ENCODE data around the gene P2RY12. TPM values are rescaled to one million over a fixed set of nuclear protein-coding genes. Genes with fewer than 3 reads are reported as not detected.

Gene P2RY12
- total RNA-seq, 3 donors from 2014 or later, result 0.32 to 3.4 (median 1.0) TPM

DNA sequence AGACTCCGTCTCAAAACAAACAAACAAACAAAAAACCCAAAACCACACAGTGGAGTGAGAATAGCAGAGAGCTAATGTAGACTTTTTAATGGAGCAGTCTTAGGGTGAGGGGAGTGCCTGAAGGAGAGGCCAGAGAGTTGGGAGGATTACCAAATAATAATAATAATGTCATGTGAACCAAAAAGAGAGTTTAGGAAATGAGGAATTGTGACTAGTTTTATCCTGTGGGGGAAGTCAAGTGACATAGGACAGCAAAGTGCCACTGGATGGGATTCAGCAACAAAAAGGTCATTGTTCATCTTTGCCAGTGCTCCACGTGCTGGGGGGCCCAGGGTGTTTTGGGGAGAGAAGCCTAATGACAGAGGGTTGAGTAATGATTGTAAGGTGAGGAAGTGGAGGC is 80.8 kb downstream of the P2RY12 start:
- Histone ChIP-seq H3K4me3 (no peak overlapping the region), H3K4me1 (ENCODE audit: low read depth) (no peaks in the 10 kb centered on the region), H3K9me3 (no peaks in the 10 kb centered on the region), H3K36me3 (ENCODE audit: low read depth) (no peaks in the 10 kb centered on the region)
- TF ChIP-seq, protein P1, sequence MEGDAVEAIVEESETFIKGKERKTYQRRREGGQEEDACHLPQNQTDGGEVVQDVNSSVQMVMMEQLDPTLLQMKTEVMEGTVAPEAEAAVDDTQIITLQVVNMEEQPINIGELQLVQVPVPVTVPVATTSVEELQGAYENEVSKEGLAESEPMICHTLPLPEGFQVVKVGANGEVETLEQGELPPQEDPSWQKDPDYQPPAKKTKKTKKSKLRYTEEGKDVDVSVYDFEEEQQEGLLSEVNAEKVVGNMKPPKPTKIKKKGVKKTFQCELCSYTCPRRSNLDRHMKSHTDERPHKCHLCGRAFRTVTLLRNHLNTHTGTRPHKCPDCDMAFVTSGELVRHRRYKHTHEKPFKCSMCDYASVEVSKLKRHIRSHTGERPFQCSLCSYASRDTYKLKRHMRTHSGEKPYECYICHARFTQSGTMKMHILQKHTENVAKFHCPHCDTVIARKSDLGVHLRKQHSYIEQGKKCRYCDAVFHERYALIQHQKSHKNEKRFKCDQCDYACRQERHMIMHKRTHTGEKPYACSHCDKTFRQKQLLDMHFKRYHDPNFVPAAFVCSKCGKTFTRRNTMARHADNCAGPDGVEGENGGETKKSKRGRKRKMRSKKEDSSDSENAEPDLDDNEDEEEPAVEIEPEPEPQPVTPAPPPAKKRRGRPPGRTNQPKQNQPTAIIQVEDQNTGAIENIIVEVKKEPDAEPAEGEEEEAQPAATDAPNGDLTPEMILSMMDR (IDR thresholded peaks at IDR 0.05), result no peak
- no peak for DNase-seq
- intact Hi-C loops (cut with DNase I, micrococcal nuclease), result no loop called here
- no peak for ATAC-seq

DNA sequence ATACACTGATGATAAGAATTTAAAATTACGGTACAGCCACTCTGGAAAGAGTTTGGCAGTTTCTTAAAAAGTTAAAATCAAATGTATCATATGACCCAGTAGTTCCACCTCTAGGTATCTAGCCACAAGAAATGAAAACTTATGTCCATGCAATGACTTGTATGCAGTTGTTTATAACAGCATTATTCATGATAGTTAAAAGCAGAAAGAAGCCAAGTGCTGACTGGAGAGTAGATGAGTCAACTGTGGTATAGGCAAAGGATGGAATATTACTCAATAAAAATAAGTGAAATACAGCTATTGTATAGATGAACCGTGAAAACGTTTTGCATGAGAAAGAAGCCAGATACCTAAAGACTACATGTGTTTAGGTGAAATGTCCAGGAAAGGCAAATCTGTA is 82.8 kb downstream of the P2RY12 start:
- no peaks in the 10 kb centered on the region for H3K9me3 ChIP-seq
- no peaks in the 10 kb centered on the region for H3K4me1 ChIP-seq (ENCODE audit: low read depth)
- H3K36me3 ChIP-seq (ENCODE audit: low read depth), result no peaks in the 10 kb centered on the region
- TF ChIP-seq, protein P1 (IDR thresholded peaks at IDR 0.05), result no peak
- H3K4me3 ChIP-seq, result no peak overlapping the region
- intact Hi-C loops (cut with DNase I, micrococcal nuclease), result no loop called here
- DNase-seq, result no peak
- ATAC-seq, result no peak

DNA sequence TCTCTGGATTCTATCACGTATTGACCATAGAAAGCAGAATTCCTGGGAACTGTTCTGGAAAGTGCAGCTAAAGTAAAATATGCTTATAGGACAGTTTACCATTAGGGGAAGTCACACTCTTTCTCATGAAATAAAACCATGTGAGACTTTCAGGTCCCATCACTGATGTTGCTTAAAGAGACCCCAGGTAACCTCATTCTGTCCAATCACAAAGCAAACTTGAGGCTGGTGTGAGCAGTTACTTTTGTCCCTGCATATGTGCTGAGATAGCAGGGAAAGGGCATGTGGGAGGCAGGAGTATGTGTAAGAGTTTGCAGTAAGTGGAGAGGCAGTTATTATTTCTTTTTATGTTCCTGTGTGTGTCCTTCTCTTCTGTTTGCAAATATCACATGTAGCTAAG is 84.0 kb downstream of the P2RY12 start:
- intact Hi-C loops (cut with DNase I, micrococcal nuclease), result no loop called here
- H3K36me3 ChIP-seq (ENCODE audit: low read depth), result no peaks in the 10 kb centered on the region
- no peaks in the 10 kb centered on the region for H3K4me1 ChIP-seq (ENCODE audit: low read depth)
- H3K4me3 ChIP-seq, result no peak overlapping the region
- no peaks in the 10 kb centered on the region for H3K9me3 ChIP-seq
- ATAC-seq, result no peak
- TF ChIP-seq, protein P1 (IDR thresholded peaks at IDR 0.05), result no peak
- no peak for DNase-seq

DNA sequence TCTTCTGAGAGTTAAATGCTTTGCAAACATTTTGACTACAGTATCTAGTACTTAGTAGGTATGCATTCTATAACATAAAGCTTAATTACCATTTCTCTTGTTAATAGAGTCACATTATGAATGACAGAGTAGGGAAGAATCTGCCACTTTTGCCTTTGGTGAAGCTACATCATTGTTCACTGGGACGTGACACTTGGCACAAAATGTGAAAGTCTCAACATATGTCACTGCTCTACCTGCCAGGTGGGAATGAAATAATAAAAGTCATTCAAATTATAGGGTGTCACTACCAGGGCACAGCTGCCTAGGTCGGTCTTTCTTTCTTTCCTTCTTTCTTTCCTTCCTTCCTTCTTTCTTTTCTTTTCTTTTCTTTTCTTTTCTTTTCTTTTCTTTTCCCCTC is 85.5 kb downstream of the P2RY12 start:
- ATAC-seq (no peak), DNase-seq (no peak)
- no peaks in the 10 kb centered on the region for H3K9me3 ChIP-seq
- H3K4me1 ChIP-seq (ENCODE audit: low read depth), result no peaks in the 10 kb centered on the region
- TF ChIP-seq, protein P1 (IDR thresholded peaks at IDR 0.05), result no peak
- H3K4me3 ChIP-seq, result no peak overlapping the region
- intact Hi-C loops (cut with DNase I, micrococcal nuclease), result no loop called here
- H3K36me3 ChIP-seq (ENCODE audit: low read depth), result no peaks in the 10 kb centered on the region

DNA sequence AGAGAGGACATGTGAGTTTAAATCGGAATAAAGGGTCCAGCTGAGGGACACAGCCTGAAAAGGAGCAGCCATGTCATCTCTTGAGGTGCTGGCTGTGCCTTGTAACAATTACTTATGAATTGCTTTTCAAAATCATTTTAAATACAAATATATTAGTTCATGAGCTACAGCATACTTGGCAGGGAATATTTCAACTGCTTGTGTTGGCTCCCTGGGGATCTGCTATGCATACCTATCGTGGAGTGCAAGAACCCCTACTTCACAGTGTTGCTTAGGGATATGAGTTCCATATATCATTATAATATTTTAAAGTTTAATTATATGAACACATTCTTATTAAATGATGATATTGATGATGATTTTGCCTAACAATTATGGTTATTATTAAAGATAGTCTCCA is 87.1 kb downstream of the P2RY12 start:
- Histone ChIP-seq H3K4me3 (no peak overlapping the region), H3K9me3 (no peaks in the 10 kb centered on the region), H3K4me1 (ENCODE audit: low read depth) (no peaks in the 10 kb centered on the region), H3K36me3 (ENCODE audit: low read depth) (no peaks in the 10 kb centered on the region)
- intact Hi-C loops (cut with DNase I, micrococcal nuclease), result no loop called here
- ATAC-seq (no peak), DNase-seq (no peak)
- TF ChIP-seq, protein P1 (IDR thresholded peaks at IDR 0.05), result no peak

DNA sequence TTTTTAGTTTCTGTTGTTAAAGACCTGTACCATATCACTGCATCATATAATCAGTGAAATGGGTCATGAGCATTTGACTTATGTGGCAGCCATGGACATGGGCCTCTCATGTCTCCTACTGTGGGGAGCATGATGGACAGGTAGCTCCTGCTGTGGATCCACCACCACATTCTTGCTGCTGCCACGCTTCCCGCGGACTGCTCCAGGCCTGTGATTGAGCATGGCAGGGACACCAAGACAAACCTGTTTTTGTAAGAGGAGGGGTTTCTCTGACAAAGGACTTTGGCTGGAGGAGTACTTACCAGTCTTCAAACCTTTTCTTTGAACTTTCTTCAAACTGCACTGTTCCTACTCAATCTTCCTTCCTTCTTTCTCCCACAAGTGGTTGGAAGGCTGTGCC is 88.3 kb downstream of the P2RY12 start:
- H3K36me3 ChIP-seq (ENCODE audit: low read depth), result no peaks in the 10 kb centered on the region
- DNase-seq (no peak), ATAC-seq (no peak)
- no peak overlapping the region for H3K4me3 ChIP-seq
- no peaks in the 10 kb centered on the region for H3K9me3 ChIP-seq
- no peaks in the 10 kb centered on the region for H3K4me1 ChIP-seq (ENCODE audit: low read depth)
- intact Hi-C loops (cut with DNase I, micrococcal nuclease), result no loop called here
- TF ChIP-seq, protein P1 (IDR thresholded peaks at IDR 0.05), result no peak

Measured in mucosa of descending colon (tissue), 3 donors.